PC-3 (cell line): Measurements from ENCODE around the gene CTTN. TPM values are rescaled to one million over a fixed set of nuclear protein-coding genes. Genes with fewer than 3 reads are reported as not detected.
"Not testable (repeated sequence)": the region's sequence is repeated elsewhere in the genome, so short reads cannot be mapped to it uniquely, and the experiment has no call there.

Source experiments
- ATAC-seq: fragments of 200-7000 bp; cut with Tn5 transposase; 2 replicates; pipeline ENCODE4 v1.9.1; 2020; ENCODE audit warnings: mild to moderate bottlenecking, moderate library complexity
- BruUV-seq: library from RNA; stranded (reverse); fragments of 400-500 nt; replicated peaks from 2 replicates; lab custom pipeline; 2021; lab: Mats Ljungman, UMichigan
- CTCF ChIA-PET: fragments of 300-600 bp; sonication (Branson Sonifier 250); formaldehyde crosslinking; loops from one replicate; lab custom pipeline; 2022; ENCODE audit warnings: antibody characterized with exemption; lab: Charles Lee
- POLR2A ChIA-PET: fragments of 300-600 bp; sonication (Branson Sonifier 250); formaldehyde crosslinking; loops from one replicate; lab custom pipeline; 2022; ENCODE audit warnings: antibody characterized with exemption; ENCODE audit not compliant: unreplicated experiment; lab: Charles Lee
- DNase-seq: peaks from one replicate; pipeline ENCODE4 v3.0.0-alpha.2; 2015
- H2AFZ ChIP-seq: fragments of 300-600 bp; sonication (generic); 2 replicates; pipeline ENCODE4 v1.6.0; 2016; ENCODE audit warnings: antibody characterized with exemption, low read length
- H3F3A ChIP-seq: fragments of 300-600 bp; sonication (generic); one replicate; pipeline ENCODE4 v1.6.0; 2017; ENCODE audit warnings: antibody characterized with exemption, low read length, control low read depth, mild to moderate bottlenecking; ENCODE audit not compliant: unreplicated experiment
- H3K27ac ChIP-seq: fragments of 300-600 bp; sonication (generic); 2 replicates; pipeline ENCODE4 v1.5.1; 2016; ENCODE audit warnings: mild to moderate bottlenecking, low read length
- H3K27me3 ChIP-seq: fragments of 300-600 bp; sonication (generic); 2 replicates; pipeline ENCODE4 v1.6.1; 2016; ENCODE audit warnings: low read length, mixed read lengths
- H3K36me3 ChIP-seq: fragments of 300-600 bp; sonication (generic); 2 replicates; pipeline ENCODE4 v1.6.1; 2016; ENCODE audit warnings: low read depth, mixed run types, low read length, mixed read lengths
- H3K4me1 ChIP-seq: fragments of 300-600 bp; sonication (generic); 2 replicates; pipeline ENCODE4 v1.5.1; 2016; ENCODE audit warnings: low read length; ENCODE audit not compliant: insufficient read depth
- H3K4me2 ChIP-seq: fragments of 300-600 bp; sonication (generic); 2 replicates; pipeline ENCODE4 v1.6.0; 2016; ENCODE audit warnings: low read length
- H3K4me3 ChIP-seq: fragments of 300-600 bp; sonication (generic); 2 replicates; pipeline ENCODE4 v1.5.1; 2016; ENCODE audit warnings: mild to moderate bottlenecking, low read length, mixed read lengths
- H3K79me2 ChIP-seq: fragments of 300-600 bp; sonication (generic); 2 replicates; pipeline ENCODE4 v1.6.1; 2017; ENCODE audit warnings: low read length, mixed read lengths
- H3K9ac ChIP-seq: fragments of 300-600 bp; sonication (generic); 2 replicates; pipeline ENCODE4 v1.6.0; 2016; ENCODE audit warnings: mild to moderate bottlenecking, low read length
- H3K9me2 ChIP-seq: fragments of 300-600 bp; sonication (generic); replicated peaks from 2 replicates; pipeline ENCODE4 v1.6.1; 2016; ENCODE audit warnings: mixed run types, low read length, mixed read lengths
- H3K9me3 ChIP-seq: fragments of 300-600 bp; sonication (generic); 2 replicates; pipeline ENCODE4 v1.6.1; 2016; ENCODE audit warnings: low read length, mixed read lengths
- H4K20me1 ChIP-seq: fragments of 300-600 bp; sonication (generic); 2 replicates; pipeline ENCODE4 v1.6.1; 2016; ENCODE audit warnings: low read length, mixed read lengths
- EZH2 ChIP-seq: fragments of 300-600 bp; sonication (generic); IDR thresholded peaks from one replicate; pipeline ENCODE4 v1.6.1; 2017; ENCODE audit warnings: antibody characterized with exemption, mild to moderate bottlenecking, low read length; ENCODE audit not compliant: unreplicated experiment
- EZH2phosphoT487 ChIP-seq: fragments of 300-600 bp; sonication (generic); IDR thresholded peaks from 2 replicates; pipeline ENCODE4 v1.6.1; 2018; ENCODE audit warnings: mild to moderate bottlenecking, antibody characterized with exemption, low read length, borderline replicate concordance
- intact Hi-C: fragments of 100-400 bp; cut with micrococcal nuclease; formaldehyde crosslinking; loops from 2 replicates; pipeline ENCODE4 v1.9.0; 2023
- total RNA-seq: library from RNA; depleted of rRNA; stranded (reverse); fragments of >200 nt; gene quantifications from 2 replicates; pipeline ENCODE4 v1.2.3, GENCODE V29; 2014
- TF ChIP-seq, protein P1 (sequence below): fragments of 300-600 bp; sonication (generic); conservative IDR thresholded peaks from 2 replicates; pipeline ENCODE4 v1.5.1; 2017; ENCODE audit warnings: antibody characterized with exemption, low read depth, mild to moderate bottlenecking, low read length

The CTTN gene
- total RNA-seq, 1 experiment from 2014 or later = 244 TPM

DNA sequence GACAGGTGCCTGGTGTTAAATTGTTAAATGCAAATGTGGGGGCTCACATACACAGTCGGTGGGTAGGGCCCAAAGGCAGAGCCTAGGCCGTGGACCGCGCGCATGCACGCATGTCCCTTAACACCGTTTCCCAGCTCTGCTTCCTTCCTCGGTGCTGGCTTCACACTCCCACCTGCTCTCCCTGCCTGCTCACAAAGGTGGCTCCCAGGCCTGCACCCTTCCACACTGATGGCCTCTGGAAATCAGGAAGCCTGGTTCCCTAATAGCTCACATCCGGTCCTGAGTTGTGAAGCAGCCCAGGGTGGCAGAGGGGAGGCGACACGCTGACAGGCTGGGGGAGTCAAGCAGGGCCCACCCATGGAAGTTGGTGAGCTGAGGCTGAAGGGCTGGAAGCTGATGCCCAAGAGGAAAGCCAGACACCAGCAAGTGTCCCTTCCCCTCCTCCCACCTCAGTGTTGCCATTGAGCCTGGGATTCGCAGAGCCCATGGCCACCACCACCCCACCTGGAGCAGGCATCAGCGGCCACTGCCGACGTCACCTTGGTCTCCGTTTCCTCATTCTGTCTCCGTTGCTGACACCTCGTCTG lies 13.7 kb upstream of the CTTN start:
- Histone ChIP-seq H3K4me2 (no peak overlapping the region), H2AFZ (no peak overlapping the region), H3K27ac (no peak overlapping the region), H3K27me3 (no peaks in the 10 kb centered on the region), H3K9ac (no peak overlapping the region), H4K20me1 (no peaks in the 10 kb centered on the region), H3K4me1 (no peaks in the 10 kb centered on the region), H3K4me3 (no peak overlapping the region), H3K79me2 (peaks cover 7% of the 10 kb centered on the region), H3F3A (no peaks in the 10 kb centered on the region), H3K9me2 (no peaks in the 10 kb centered on the region), H3K9me3 (no peaks in the 10 kb centered on the region), H3K36me3 (peaks cover 41% of the 10 kb centered on the region)
- TF ChIP-seq EZH2 = no peak
- ChIA-PET POLR2A (no interaction called here), CTCF (no interaction called here)
- BruUV-seq = no TSS peak
- intact Hi-C loops = no loop called here
- DNase-seq (no peak), ATAC-seq (no peak)

DNA sequence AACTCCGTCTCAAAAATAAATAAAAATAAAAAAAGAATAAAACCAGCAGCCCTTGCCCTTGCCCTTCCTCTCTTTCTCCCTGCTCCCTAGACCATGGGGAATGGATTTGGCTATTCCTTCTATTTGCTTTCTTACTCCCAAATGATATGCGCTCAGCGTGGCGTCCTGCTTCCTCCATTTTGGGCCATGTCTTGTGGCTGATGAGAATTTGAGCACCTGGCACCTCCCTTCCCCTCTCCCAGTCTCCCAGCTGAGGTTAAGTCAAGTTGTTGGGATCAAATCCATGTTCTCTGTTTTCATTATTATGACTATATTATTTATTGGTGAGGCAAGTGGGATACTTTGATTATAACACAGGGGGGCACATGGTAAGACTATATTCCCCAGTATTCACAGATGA lies 10.8 kb upstream of the CTTN start:
- Histone ChIP-seq H3K9me3 (no peaks in the 10 kb centered on the region), H3K9ac (no peak overlapping the region), H3K4me1 (no peaks in the 10 kb centered on the region), H3K4me2 (no peak overlapping the region), H3K9me2 (no peaks in the 10 kb centered on the region), H4K20me1 (no peaks in the 10 kb centered on the region), H3K27ac (no peak overlapping the region), H3K79me2 (peaks cover 7% of the 10 kb centered on the region), H2AFZ (no peak overlapping the region), H3K27me3 (no peaks in the 10 kb centered on the region), H3F3A (no peaks in the 10 kb centered on the region), H3K4me3 (no peak overlapping the region), H3K36me3 (peaks cover 31% of the 10 kb centered on the region)
- intact Hi-C loops = no loop called here
- DNase-seq = no peak
- ChIA-PET CTCF (no interaction called here), POLR2A (no interaction called here)
- TF ChIP-seq, protein P1, sequence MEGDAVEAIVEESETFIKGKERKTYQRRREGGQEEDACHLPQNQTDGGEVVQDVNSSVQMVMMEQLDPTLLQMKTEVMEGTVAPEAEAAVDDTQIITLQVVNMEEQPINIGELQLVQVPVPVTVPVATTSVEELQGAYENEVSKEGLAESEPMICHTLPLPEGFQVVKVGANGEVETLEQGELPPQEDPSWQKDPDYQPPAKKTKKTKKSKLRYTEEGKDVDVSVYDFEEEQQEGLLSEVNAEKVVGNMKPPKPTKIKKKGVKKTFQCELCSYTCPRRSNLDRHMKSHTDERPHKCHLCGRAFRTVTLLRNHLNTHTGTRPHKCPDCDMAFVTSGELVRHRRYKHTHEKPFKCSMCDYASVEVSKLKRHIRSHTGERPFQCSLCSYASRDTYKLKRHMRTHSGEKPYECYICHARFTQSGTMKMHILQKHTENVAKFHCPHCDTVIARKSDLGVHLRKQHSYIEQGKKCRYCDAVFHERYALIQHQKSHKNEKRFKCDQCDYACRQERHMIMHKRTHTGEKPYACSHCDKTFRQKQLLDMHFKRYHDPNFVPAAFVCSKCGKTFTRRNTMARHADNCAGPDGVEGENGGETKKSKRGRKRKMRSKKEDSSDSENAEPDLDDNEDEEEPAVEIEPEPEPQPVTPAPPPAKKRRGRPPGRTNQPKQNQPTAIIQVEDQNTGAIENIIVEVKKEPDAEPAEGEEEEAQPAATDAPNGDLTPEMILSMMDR = no peak
- TF ChIP-seq EZH2phosphoT487 = no peak
- no peak for TF ChIP-seq EZH2
- BruUV-seq = no TSS peak
- no peak for ATAC-seq

DNA sequence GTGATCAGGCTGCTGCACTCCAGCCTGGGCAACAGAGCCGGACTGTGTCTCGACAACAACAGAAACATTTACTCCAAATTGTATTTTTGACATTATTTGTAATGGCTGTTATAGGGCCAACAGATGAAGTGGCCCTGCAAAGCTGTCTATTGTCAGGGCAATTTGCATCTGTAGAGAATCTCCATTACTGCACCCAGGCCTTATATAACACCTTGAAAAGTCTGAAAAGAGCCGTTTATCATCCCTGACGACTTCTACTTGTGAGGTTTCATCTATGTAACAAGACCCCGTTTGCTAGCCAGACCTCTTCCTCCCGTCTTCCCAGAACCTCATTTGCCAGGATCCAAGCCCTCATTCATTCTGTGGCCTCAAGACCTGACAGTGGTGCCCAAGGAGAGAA lies 9.1 kb upstream of the CTTN start:
- no peak overlapping the region for H3K9ac ChIP-seq
- H3F3A ChIP-seq = no peaks in the 10 kb centered on the region
- no peak overlapping the region for H3K27ac ChIP-seq
- peaks cover 26% of the 10 kb centered on the region for H3K36me3 ChIP-seq
- ChIA-PET POLR2A (interaction anchor here (0.6 kb wide), 1 partner anchor 107 kb away, joined by 3 read pairs; no protein-coding TSS in a partner anchor), CTCF (no interaction called here)
- DNase-seq (no peak), ATAC-seq (no peak)
- H2AFZ ChIP-seq = no peak overlapping the region
- peaks cover 22% of the 10 kb centered on the region for H3K79me2 ChIP-seq
- TF ChIP-seq, protein P1 = no peak
- TF ChIP-seq EZH2 (no peak), EZH2phosphoT487 (no peak)
- no peak overlapping the region for H3K4me2 ChIP-seq
- intact Hi-C loops = no loop called here
- no peaks in the 10 kb centered on the region for H3K4me1 ChIP-seq
- no peaks in the 10 kb centered on the region for H4K20me1 ChIP-seq
- no peaks in the 10 kb centered on the region for H3K9me2 ChIP-seq
- H3K4me3 ChIP-seq = no peak overlapping the region
- no peaks in the 10 kb centered on the region for H3K27me3 ChIP-seq
- no peaks in the 10 kb centered on the region for H3K9me3 ChIP-seq
- TSS peak; percentile 4 for BruUV-seq

DNA sequence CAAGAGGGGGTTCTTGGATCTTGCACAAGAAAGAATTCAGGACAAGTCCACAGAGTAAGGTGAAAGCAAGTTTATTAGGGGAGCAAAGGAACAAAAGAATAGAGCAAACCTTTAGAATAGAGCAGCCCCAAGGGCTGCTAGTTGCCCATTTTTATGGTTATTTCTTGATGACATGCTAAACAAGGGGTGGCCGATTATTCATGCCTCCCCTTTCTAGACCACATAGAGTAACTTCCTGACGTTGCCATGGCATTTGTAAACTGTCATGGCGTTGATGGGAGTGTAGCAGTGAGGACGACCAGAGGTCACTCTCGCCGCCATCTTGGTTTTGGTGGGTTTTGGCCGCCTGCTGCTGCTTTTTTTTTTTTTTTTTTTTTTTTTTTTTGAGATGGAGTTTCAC lies 7.4 kb upstream of the CTTN start:
- H3K9ac ChIP-seq, H3K9me3 ChIP-seq, H3K27ac ChIP-seq, H3K9me2 ChIP-seq, H3K4me2 ChIP-seq, POLR2A ChIA-PET, intact Hi-C loops, DNase-seq, H3K27me3 ChIP-seq, H3K4me3 ChIP-seq, H2AFZ ChIP-seq, CTCF ChIA-PET, H3F3A ChIP-seq, BruUV-seq, H4K20me1 ChIP-seq, ATAC-seq, H3K4me1 ChIP-seq: not testable (repeated sequence)
- Histone ChIP-seq H3K79me2 (peaks cover 36% of the 10 kb centered on the region), H3K36me3 (peaks cover 16% of the 10 kb centered on the region)
